Activated CD8-positive, alpha-beta T cell treated with anti-CD3 and anti-CD28 coated beads for 36 hours (primary cell): ENCODE data around the gene MACROD2. TPM values are rescaled to one million over a fixed set of nuclear protein-coding genes. Genes with fewer than 3 reads are reported as not detected.

Experiments
- ATAC-seq: fragments of 200-7000 bp; cut with Tn5 transposase; one replicate; pipeline ENCODE4 v1.10.0; 2021; ENCODE audit warnings: mild to moderate bottlenecking, moderate library complexity
- CTCF ChIA-PET: fragments of 350-600 bp; sonication (Branson Sonifier 250); formaldehyde crosslinking; loops from one replicate; lab custom pipeline; 2021; ENCODE audit warnings: antibody characterized with exemption; lab: Charles Lee
- POLR2A ChIA-PET: fragments of 350-600 bp; sonication (Branson Sonifier 250); formaldehyde crosslinking; loops from one replicate; lab custom pipeline; 2021; ENCODE audit warnings: antibody characterized with exemption; lab: Charles Lee
- DNase-seq: peaks from one replicate; pipeline ENCODE4 v3.0.0-alpha.2; 2020
- H3K27ac Mint-ChIP-seq: one replicate; pipeline ENCODE4 v1.8.0; 2021; ENCODE audit warnings: mild to moderate bottlenecking, mixed read lengths
- H3K27me3 Mint-ChIP-seq: one replicate; pipeline ENCODE4 v1.8.0; 2021; ENCODE audit warnings: mixed read lengths
- H3K36me3 Mint-ChIP-seq: one replicate; pipeline ENCODE4 v1.8.0; 2021; ENCODE audit warnings: low read depth, mixed read lengths
- H3K4me1 Mint-ChIP-seq: one replicate; pipeline ENCODE4 v1.8.0; 2021; ENCODE audit warnings: low read depth, mixed read lengths
- H3K4me3 Mint-ChIP-seq: one replicate; pipeline ENCODE4 v1.8.0; 2021; ENCODE audit warnings: mild to moderate bottlenecking, moderate library complexity, mixed read lengths
- H3K9me3 Mint-ChIP-seq: one replicate; pipeline ENCODE4 v1.8.0; 2021; ENCODE audit warnings: mixed read lengths
- CTCF ChIP-seq: fragments of 200-600 bp; IDR thresholded peaks from one replicate; pipeline ENCODE4 v1.8.0; 2022; ENCODE audit warnings: antibody characterized with exemption, mild to moderate bottlenecking
- intact Hi-C: fragments of 100-400 bp; cut with micrococcal nuclease; formaldehyde crosslinking; loops from one replicate; pipeline ENCODE4 v1.10.0; 2022
- total RNA-seq, 2 experiments: library from RNA; stranded (reverse); gene quantifications; one replicate each; pipeline ENCODE4 v1.2.3, GENCODE V29; 2021

The MACROD2 gene
- total RNA-seq, 2 experiments from 2014 or later = not detected

DNA sequence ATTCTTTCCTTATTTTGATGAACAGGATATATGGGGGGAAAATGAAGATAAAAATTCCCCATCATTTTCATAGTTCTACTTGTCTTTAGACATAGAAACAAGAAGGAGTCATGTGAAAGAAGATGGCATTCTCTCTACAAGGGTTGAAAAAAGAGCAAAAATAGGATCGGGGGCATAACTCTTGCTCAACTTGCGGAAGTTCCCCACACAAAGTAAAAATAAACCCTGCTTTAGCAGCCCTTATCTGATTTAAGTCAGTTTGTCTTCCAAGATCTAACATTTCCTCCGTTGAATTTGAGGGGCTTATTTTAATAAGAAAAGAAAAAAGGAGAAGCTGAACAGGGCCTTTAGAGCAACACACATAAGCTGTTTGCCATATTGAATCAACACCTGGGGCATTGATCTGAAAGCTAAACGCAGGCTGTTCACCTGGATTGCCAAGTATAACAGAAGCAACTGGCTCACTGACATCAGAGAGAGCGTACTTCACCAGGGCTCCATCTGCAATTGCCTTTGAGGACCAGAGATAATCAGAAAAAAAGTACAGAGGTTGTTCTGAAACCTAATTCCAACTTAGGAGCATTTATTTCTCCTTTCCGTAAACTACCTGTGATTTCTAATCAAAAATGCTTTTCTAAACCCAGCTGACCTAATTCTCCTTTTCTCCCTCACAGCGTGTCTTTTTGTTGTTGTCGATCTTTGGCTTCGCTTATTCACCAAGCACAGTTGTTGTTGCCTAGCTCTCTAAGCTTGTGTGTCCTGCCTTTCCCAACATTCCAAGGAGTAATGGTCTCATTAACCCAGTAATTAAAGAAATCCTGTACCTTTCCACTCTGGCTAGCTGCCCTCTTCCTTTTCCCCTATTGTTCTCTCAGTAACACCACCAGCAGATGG is 2010.0 kb downstream of the MACROD2 start:
- no peaks in the 10 kb centered on the region for H3K27me3 Mint-ChIP-seq
- POLR2A ChIA-PET = no interaction called here
- H3K9me3 Mint-ChIP-seq = peaks cover 6% of the 10 kb centered on the region
- CTCF ChIA-PET = no interaction called here
- no peak for DNase-seq
- H3K4me1 Mint-ChIP-seq = no peaks in the 10 kb centered on the region
- H3K4me3 Mint-ChIP-seq = no peak overlapping the region
- H3K27ac Mint-ChIP-seq = no peak overlapping the region
- no peaks in the 10 kb centered on the region for H3K36me3 Mint-ChIP-seq
- ATAC-seq = no peak
- intact Hi-C loops = no loop called here
- TF ChIP-seq CTCF = no peak

- H3K4me1 Mint-ChIP-seq = no peaks in the 10 kb centered on the region
- no peaks in the 10 kb centered on the region for H3K27me3 Mint-ChIP-seq
- TF ChIP-seq CTCF = no peak
- H3K4me3 Mint-ChIP-seq = no peak overlapping the region
- CTCF ChIA-PET = no interaction called here
- no peak overlapping the region for H3K27ac Mint-ChIP-seq
- peaks cover 3% of the 10 kb centered on the region for H3K9me3 Mint-ChIP-seq
- POLR2A ChIA-PET = no interaction called here
- no peak for DNase-seq
- ATAC-seq = no peak
- intact Hi-C loops = no loop called here
- no peaks in the 10 kb centered on the region for H3K36me3 Mint-ChIP-seq
Observed at GRCh38 chr20:16005915-16006493, 2010.7 kb downstream of the MACROD2 start.

DNA sequence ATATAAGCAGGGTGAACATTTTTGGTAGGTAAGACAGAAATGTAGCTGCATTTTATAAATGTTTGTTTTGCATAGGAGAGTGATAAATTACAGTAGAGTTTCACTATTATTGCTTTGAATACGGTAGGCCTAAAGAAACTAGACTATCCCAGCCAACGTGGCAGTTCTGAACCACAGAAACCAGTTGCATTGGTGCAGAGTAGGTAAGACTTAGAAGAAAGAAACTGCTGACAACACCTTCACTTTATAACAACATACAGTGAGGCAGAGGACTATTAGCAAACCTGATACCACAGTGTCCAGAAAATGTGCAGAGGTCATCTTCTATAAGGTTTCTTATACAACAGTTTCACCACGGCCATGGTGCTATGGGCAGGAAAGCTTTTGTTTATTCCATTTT is 2011.8 kb downstream of the MACROD2 start:
- TF ChIP-seq CTCF = no peak
- CTCF ChIA-PET = no interaction called here
- DNase-seq (no peak), ATAC-seq (no peak)
- no peak overlapping the region for H3K27ac Mint-ChIP-seq
- H3K4me1 Mint-ChIP-seq = no peaks in the 10 kb centered on the region
- POLR2A ChIA-PET = no interaction called here
- H3K4me3 Mint-ChIP-seq = no peak overlapping the region
- intact Hi-C loops = no loop called here
- no peaks in the 10 kb centered on the region for H3K9me3 Mint-ChIP-seq
- H3K36me3 Mint-ChIP-seq = no peaks in the 10 kb centered on the region
- H3K27me3 Mint-ChIP-seq = no peaks in the 10 kb centered on the region

DNA sequence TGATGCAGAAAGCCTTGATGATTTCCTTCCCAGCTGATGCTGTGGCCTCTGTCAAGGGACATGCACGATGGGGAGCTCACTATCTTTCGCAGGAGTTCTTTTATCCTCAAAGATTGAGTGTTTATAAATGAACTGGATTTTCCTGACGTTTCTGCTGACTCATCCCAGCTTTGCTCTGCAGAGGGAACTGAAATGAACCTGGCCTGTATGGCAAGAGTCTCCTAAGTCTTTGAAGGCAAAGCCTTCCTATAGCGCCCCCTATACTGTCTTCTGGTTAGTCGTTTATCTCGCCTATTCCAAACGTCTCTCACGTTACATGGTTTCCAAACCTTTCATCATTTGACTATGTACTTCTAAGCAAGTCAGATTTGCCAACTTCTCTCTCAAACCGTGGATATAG is 2012.6 kb downstream of the MACROD2 start:
- DNase-seq (no peak), ATAC-seq (no peak)
- POLR2A ChIA-PET = no interaction called here
- intact Hi-C loops = no loop called here
- H3K27me3 Mint-ChIP-seq = no peaks in the 10 kb centered on the region
- no peaks in the 10 kb centered on the region for H3K9me3 Mint-ChIP-seq
- H3K4me3 Mint-ChIP-seq = no peak overlapping the region
- TF ChIP-seq CTCF = no peak
- H3K36me3 Mint-ChIP-seq = no peaks in the 10 kb centered on the region
- no peak overlapping the region for H3K27ac Mint-ChIP-seq
- CTCF ChIA-PET = interaction anchor here (0.8 kb wide), 1 partner anchor 466 kb away, joined by 3 read pairs; no protein-coding TSS in a partner anchor
- H3K4me1 Mint-ChIP-seq = no peaks in the 10 kb centered on the region

- no peaks in the 10 kb centered on the region for H3K4me1 Mint-ChIP-seq
- H3K36me3 Mint-ChIP-seq = no peaks in the 10 kb centered on the region
- TF ChIP-seq CTCF = no peak
- DNase-seq = no peak
- CTCF ChIA-PET = no interaction called here
- no peak overlapping the region for H3K4me3 Mint-ChIP-seq
- POLR2A ChIA-PET = no interaction called here
- no peak for ATAC-seq
- intact Hi-C loops = no loop called here
- no peaks in the 10 kb centered on the region for H3K9me3 Mint-ChIP-seq
- H3K27ac Mint-ChIP-seq = no peak overlapping the region
- H3K27me3 Mint-ChIP-seq = no peaks in the 10 kb centered on the region
Observed at GRCh38 chr20:16011056-16011455, 2015.7 kb downstream of the MACROD2 start.
